Mesendoderm (in vitro differentiated cells): Measurements from ENCODE around the gene TSSC4.

Source experiments
- DNase-seq: peaks from one replicate; pipeline ENCODE4 v3.0.0; 2013
- H2AK5ac ChIP-seq: 2 replicates; pipeline ENCODE4 v1.6.1; 2013; ENCODE audit warnings: low read length, inconsistent platforms
- H2BK120ac ChIP-seq: 2 replicates; pipeline ENCODE4 v1.6.1; 2013; ENCODE audit warnings: low read depth, mild to moderate bottlenecking, low read length, moderate library complexity, mixed read lengths
- H2BK15ac ChIP-seq: replicated peaks from 2 replicates; pipeline ENCODE4 v1.6.1; 2013; ENCODE audit warnings: low read depth, mild to moderate bottlenecking, moderate library complexity
- H2BK5ac ChIP-seq: 2 replicates; pipeline ENCODE4 v1.6.1; 2013; ENCODE audit warnings: low read length, inconsistent platforms
- H3K18ac ChIP-seq: 2 replicates; pipeline ENCODE4 v1.6.1; 2013; ENCODE audit warnings: mild to moderate bottlenecking, low read length, mixed read lengths
- H3K23ac ChIP-seq: one replicate; pipeline ENCODE4 v1.6.1; 2013; ENCODE audit warnings: low read length
- H3K27ac ChIP-seq: 2 replicates; pipeline ENCODE4 v1.5.1; 2013; ENCODE audit warnings: low read depth, mild to moderate bottlenecking, inconsistent platforms, low read length, moderate library complexity
- H3K27me3 ChIP-seq: 2 replicates; pipeline ENCODE4 v1.6.1; 2013; ENCODE audit warnings: low read length, control low read depth, mild to moderate bottlenecking, inconsistent platforms; ENCODE audit not compliant: insufficient read depth, poor library complexity
- H3K36me3 ChIP-seq: 2 replicates; pipeline ENCODE4 v1.6.1; 2013; ENCODE audit warnings: low read length, inconsistent platforms; ENCODE audit not compliant: control insufficient read depth, insufficient read depth
- H3K4ac ChIP-seq: one replicate; pipeline ENCODE4 v1.6.1; 2013; ENCODE audit warnings: low read depth, mild to moderate bottlenecking, low read length, moderate library complexity
- H3K4me1 ChIP-seq: 2 replicates; pipeline ENCODE4 v1.6.1; 2013; ENCODE audit warnings: low read depth, low read length, inconsistent platforms; ENCODE audit not compliant: control insufficient read depth
- H3K4me2 ChIP-seq: 2 replicates; pipeline ENCODE4 v1.6.1; 2013; ENCODE audit warnings: low read length
- H3K4me3 ChIP-seq: 2 replicates; pipeline ENCODE4 v1.5.1; 2013; ENCODE audit warnings: mild to moderate bottlenecking, low read length
- H3K56ac ChIP-seq: one replicate; pipeline ENCODE4 v1.6.1; 2013; ENCODE audit warnings: low read length
- H3K79me1 ChIP-seq: 2 replicates; pipeline ENCODE4 v1.6.1; 2013; ENCODE audit warnings: low read length, inconsistent platforms
- H3K79me2 ChIP-seq: 2 replicates; pipeline ENCODE4 v1.6.1; 2013; ENCODE audit warnings: mild to moderate bottlenecking, low read length; ENCODE audit not compliant: control insufficient read depth, insufficient read depth
- H3K9ac ChIP-seq: 2 replicates; pipeline ENCODE4 v1.6.1; 2013; ENCODE audit warnings: low read length, inconsistent platforms
- H4K5ac ChIP-seq: one replicate; pipeline ENCODE4 v1.6.1; 2013; ENCODE audit warnings: low read length
- H4K8ac ChIP-seq: one replicate; pipeline ENCODE4 v1.6.1; 2013; ENCODE audit warnings: low read depth, mild to moderate bottlenecking, control low read depth, low read length, moderate library complexity
- WGBS: extraction: QIAGEN DNeasy Blood & Tissue Kit; methylation state at CpG from one replicate; pipeline ENCODE4 v1.1.7; 2013; ENCODE audit warnings: low lambda C conversion rate, missing lambda C conversion rate; ENCODE audit not compliant: insufficient coverage; ENCODE audit errors: extremely low coverage; 5-methylcytosine and 5-hydroxymethylcytosine counted together

Gene TSSC4

DNA sequence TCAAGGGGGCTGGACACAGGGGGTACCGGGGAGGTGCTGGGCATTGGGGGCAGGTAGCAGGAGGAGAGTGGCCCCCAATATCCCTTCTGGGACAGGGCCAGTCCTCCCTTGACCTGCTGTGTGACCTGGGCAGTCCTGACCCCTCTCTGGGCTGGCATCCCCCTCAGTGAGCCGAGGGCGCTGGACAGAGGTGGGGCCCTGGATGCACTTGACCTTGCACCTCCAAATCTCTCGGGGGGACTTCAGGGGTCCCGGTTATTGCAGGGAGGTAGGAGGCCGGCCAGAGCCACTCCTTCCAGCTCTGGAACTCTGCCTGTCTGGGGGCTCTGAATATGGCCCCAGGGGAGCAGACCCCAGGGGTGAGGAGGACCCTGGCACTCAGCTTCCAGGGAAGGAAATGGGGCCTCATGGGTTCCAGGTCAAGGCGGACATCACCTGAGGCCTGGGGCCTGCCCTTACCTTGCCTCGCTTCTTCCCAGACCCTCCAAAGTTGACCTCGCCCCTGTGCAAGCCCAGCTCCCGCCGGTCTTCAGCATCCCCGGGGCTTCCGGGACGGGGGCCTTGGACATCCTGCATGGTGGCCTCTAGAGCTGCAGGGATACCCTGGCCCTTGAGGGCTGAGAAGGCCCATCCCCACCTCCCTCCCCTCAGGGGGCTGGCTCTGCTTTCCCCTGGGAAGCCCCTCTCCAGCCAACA, 22.1 kb downstream of the TSSC4 start:
- Histone ChIP-seq H2BK120ac (no peak overlapping the region), H2BK5ac (no peak overlapping the region), H3K4ac (no peak overlapping the region), H3K4me2 (no peak overlapping the region), H4K5ac (no peak overlapping the region), H2AK5ac (no peak overlapping the region), H4K8ac (no peak overlapping the region), H3K27me3 (no peaks in the 10 kb centered on the region), H3K9ac (no peak overlapping the region), H3K18ac (no peak overlapping the region), H3K36me3 (no peaks in the 10 kb centered on the region), H3K4me1 (no peaks in the 10 kb centered on the region), H3K79me2 (no peaks in the 10 kb centered on the region), H3K4me3 (no peak overlapping the region), H2BK15ac (no peak overlapping the region), H3K23ac (no peak overlapping the region), H3K79me1 (no peaks in the 10 kb centered on the region), H3K27ac (no peak overlapping the region), H3K56ac (no peak overlapping the region)
- WGBS: no CpG with 5 or more reads among the region's 14 CpGs
- DNase-seq: no peak

GRCh38 chr11:2423157-2424025, 22.8 kb downstream of the TSSC4 start:
- WGBS: no CpG with 5 or more reads among the region's 26 CpGs
- Histone ChIP-seq H3K4me2 (no peak overlapping the region), H3K56ac (no peak overlapping the region)

DNA sequence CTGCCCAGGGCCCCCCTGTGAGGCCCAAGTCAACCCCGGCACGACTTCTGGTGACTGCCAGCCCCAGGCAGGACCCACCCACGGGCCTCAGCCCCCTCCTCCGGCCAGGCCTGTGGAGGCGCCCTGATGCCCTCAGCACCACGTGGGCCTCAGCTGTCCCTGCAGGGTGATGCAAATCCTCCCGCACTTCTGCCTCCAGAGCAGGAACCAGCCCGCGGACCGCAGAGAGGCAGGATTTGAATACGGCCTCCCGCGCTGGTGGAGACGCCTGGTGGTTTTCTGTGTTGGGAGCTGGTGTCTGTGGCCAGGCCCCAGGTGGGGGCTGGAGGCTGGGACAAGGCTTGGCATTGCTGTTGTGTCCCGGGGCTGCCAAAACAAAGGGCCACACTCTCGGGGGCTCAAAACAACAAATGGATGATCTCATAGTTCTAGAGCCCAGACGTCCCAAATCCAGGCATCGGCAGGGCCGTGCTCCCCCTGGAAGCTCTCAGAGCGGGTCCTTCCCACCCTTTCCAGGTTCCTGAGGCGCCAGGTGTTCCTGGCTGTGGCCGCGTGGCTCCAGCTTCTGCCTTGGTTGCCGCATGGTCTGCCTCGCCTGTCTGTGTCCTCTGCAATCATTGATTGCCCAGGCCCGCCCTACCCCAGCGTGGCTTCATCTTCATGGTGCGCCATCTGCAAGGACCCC, 24.4 kb downstream of the TSSC4 start:
- H2BK120ac ChIP-seq: no peak overlapping the region
- H2AK5ac ChIP-seq: no peak overlapping the region
- H3K27ac ChIP-seq: no peak overlapping the region
- H3K79me2 ChIP-seq: no peaks in the 10 kb centered on the region
- H4K8ac ChIP-seq: no peak overlapping the region
- no peaks in the 10 kb centered on the region for H3K79me1 ChIP-seq
- H2BK5ac ChIP-seq: no peak overlapping the region
- H2BK15ac ChIP-seq: no peak overlapping the region
- H3K4me3 ChIP-seq: no peak overlapping the region
- H3K4ac ChIP-seq: no peak overlapping the region
- H3K23ac ChIP-seq: no peak overlapping the region
- no peaks in the 10 kb centered on the region for H3K4me1 ChIP-seq
- no peak overlapping the region for H3K18ac ChIP-seq
- H3K36me3 ChIP-seq: no peaks in the 10 kb centered on the region
- no peak overlapping the region for H3K4me2 ChIP-seq
- no peak overlapping the region for H3K56ac ChIP-seq
- no peaks in the 10 kb centered on the region for H3K27me3 ChIP-seq
- H3K9ac ChIP-seq: no peak overlapping the region
- DNase-seq: no peak
- no CpG with 5 or more reads among the region's 28 CpGs for WGBS
- no peak overlapping the region for H4K5ac ChIP-seq

More at GRCh38 chr11:2423157-2424025, 22.8 kb downstream of the TSSC4 start:
- H3K23ac ChIP-seq: no peak overlapping the region
- H3K4me1 ChIP-seq: no peaks in the 10 kb centered on the region
- H2BK15ac ChIP-seq: no peak overlapping the region
- H3K79me1 ChIP-seq: no peaks in the 10 kb centered on the region
- H3K27me3 ChIP-seq: no peaks in the 10 kb centered on the region
- H3K36me3 ChIP-seq: no peaks in the 10 kb centered on the region
- H3K9ac ChIP-seq: no peak overlapping the region
- no peak overlapping the region for H3K4me3 ChIP-seq
- no peak overlapping the region for H4K5ac ChIP-seq
- no peak overlapping the region for H3K18ac ChIP-seq
- no peaks in the 10 kb centered on the region for H3K79me2 ChIP-seq
- DNase-seq: no peak
- H3K27ac ChIP-seq: no peak overlapping the region
- H2BK5ac ChIP-seq: no peak overlapping the region
- H2AK5ac ChIP-seq: no peak overlapping the region
- no peak overlapping the region for H4K8ac ChIP-seq
- H3K4ac ChIP-seq: no peak overlapping the region
- H2BK120ac ChIP-seq: no peak overlapping the region

- H3K4me2 ChIP-seq: no peak overlapping the region
These were observed 25.0 kb downstream of the TSSC4 start for GRCh38 chr11:2425506-2425905.

DNA sequence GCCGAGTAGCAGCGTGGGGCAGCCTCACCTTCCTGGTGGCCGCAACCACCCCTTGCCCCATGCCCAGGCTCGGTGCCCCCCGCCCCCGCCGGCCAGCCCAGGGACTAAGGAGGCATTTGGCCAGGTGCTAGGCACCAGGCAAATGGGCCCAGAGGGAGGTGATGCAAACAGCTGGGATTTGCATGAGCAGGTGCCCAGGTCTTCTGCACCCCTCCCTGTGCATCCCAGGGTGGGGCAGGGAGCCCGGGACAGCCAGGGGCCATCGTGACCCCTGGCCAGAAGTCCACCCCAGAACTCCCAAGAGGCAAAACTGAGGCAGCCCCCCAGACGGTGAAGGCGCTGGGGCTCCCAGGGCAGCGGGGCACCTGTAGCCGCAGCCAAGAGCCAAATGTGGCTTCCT, 25.7 kb downstream of the TSSC4 start:
- Histone ChIP-seq H3K79me1 (no peaks in the 10 kb centered on the region), H2BK120ac (no peak overlapping the region), H3K27me3 (no peaks in the 10 kb centered on the region), H3K9ac (no peak overlapping the region), H3K4me1 (no peaks in the 10 kb centered on the region), H3K79me2 (no peaks in the 10 kb centered on the region), H3K27ac (no peak overlapping the region), H3K4ac (no peak overlapping the region), H2BK15ac (no peak overlapping the region), H4K8ac (no peak overlapping the region), H2AK5ac (no peak overlapping the region), H3K18ac (no peak overlapping the region), H3K56ac (no peak overlapping the region), H3K23ac (no peak overlapping the region), H3K4me3 (no peak overlapping the region), H3K4me2 (no peak overlapping the region), H3K36me3 (no peaks in the 10 kb centered on the region), H4K5ac (no peak overlapping the region), H2BK5ac (no peak overlapping the region)
- no CpG with 5 or more reads among the region's 13 CpGs for WGBS
- no peak for DNase-seq

More at GRCh38 chr11:2425506-2425905, 25.0 kb downstream of the TSSC4 start:
- Histone ChIP-seq H3K56ac (no peak overlapping the region), H3K79me1 (no peaks in the 10 kb centered on the region), H3K27ac (no peak overlapping the region), H3K23ac (no peak overlapping the region), H3K27me3 (no peaks in the 10 kb centered on the region), H3K4me1 (no peaks in the 10 kb centered on the region), H3K9ac (no peak overlapping the region), H3K36me3 (no peaks in the 10 kb centered on the region), H4K5ac (no peak overlapping the region), H4K8ac (no peak overlapping the region), H2AK5ac (no peak overlapping the region), H2BK120ac (no peak overlapping the region), H3K4me3 (no peak overlapping the region), H3K4ac (no peak overlapping the region), H3K79me2 (no peaks in the 10 kb centered on the region), H2BK5ac (no peak overlapping the region), H3K18ac (no peak overlapping the region), H2BK15ac (no peak overlapping the region)
- WGBS: no CpG with 5 or more reads among the region's 8 CpGs
- DNase-seq: no peak
